Keratinocyte (primary cell): ENCODE measurements around the gene RGS17.

Experiments
- EZH2 ChIP-seq: IDR thresholded peaks from one replicate; pipeline ENCODE4 v1.6.1; 2012; ENCODE audit warnings: inconsistent platforms, mild to moderate bottlenecking, low read length, moderate library complexity
- TF ChIP-seq, protein P1 (sequence below), 3 experiments: IDR thresholded peaks in 1 of 3; conservative IDR thresholded peaks in 1 of 3; optimal IDR thresholded peaks in 1 of 3; 2 replicates in 2 of 3; 3 replicates in 1 of 3; pipeline versions ENCODE3 to v1.5.1; 2011; ENCODE audit warnings: low read length in 3 of 3, mild to moderate bottlenecking in 3 of 3, moderate library complexity in 2 of 3, control low read depth in 1 of 3, inconsistent platforms in 1 of 3; ENCODE audit not compliant: insufficient read depth in 2 of 3; ENCODE audit errors: extremely low read depth in 1 of 3

GRCh38 chr6:153015094-153015640 is 115.9 kb downstream of the RGS17 start:
- TF ChIP-seq, protein P1, sequence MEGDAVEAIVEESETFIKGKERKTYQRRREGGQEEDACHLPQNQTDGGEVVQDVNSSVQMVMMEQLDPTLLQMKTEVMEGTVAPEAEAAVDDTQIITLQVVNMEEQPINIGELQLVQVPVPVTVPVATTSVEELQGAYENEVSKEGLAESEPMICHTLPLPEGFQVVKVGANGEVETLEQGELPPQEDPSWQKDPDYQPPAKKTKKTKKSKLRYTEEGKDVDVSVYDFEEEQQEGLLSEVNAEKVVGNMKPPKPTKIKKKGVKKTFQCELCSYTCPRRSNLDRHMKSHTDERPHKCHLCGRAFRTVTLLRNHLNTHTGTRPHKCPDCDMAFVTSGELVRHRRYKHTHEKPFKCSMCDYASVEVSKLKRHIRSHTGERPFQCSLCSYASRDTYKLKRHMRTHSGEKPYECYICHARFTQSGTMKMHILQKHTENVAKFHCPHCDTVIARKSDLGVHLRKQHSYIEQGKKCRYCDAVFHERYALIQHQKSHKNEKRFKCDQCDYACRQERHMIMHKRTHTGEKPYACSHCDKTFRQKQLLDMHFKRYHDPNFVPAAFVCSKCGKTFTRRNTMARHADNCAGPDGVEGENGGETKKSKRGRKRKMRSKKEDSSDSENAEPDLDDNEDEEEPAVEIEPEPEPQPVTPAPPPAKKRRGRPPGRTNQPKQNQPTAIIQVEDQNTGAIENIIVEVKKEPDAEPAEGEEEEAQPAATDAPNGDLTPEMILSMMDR (optimal IDR thresholded peaks at IDR 0.05 in 1 of 3, IDR thresholded peaks at IDR 0.05 in 1 of 3, conservative IDR thresholded peaks at IDR 0.05 in 1 of 3; ENCODE audit: extremely low read depth in 1 of 3, insufficient read depth in 2 of 3, low read length in 3 of 3) = no peak
- no peak for TF ChIP-seq EZH2
